Sciatic nerve (tissue), 2 donors: ENCODE measurements around the gene NFIX. TPM values are rescaled to one million over a fixed set of nuclear protein-coding genes. Genes with fewer than 3 reads are reported as not detected.
"Not testable (repeated sequence)": the region's sequence is repeated elsewhere in the genome, so short reads cannot be mapped to it uniquely, and the experiment has no call there.

ENCODE experiments used
- ATAC-seq: fragments of 200-7000 bp; cut with Tn5 transposase; one replicate; pipeline ENCODE4 v1.9.1; 2020; ENCODE audit warnings: mild to moderate bottlenecking, moderate library complexity
- DNase-seq: peaks from one replicate; pipeline ENCODE4 v3.0.0-alpha.2; 2020; ENCODE audit warnings: low spot score
- intact Hi-C: fragments of 100-400 bp; cut with DNase I; formaldehyde crosslinking; loops from one replicate; pipeline ENCODE4 v1.14.2; 2022
- total RNA-seq: library from RNA; stranded (reverse); fragmentation: NEBNext Ultra II Directional; extraction: Animal tissue kit (Norgen Biotek cat#: 25700); gene quantifications from one replicate; pipeline ENCODE4 v1.2.1, GENCODE V29; 2021
- donor health status: DM: no; HTN: no; CAD: no.
- donor health status: DM: no; HTN: no; CAD: no.

NFIX gene
- total RNA-seq = 131 TPM

GRCh38 chr19:12994701-12995595 lies at the start of gene NFIX:
NFIX (plus strand) TSS chr19:12995475; CDS start chr19:12995838, 363 bp downstream.
- peak; percentile 39 for ATAC-seq
- intact Hi-C loops = no loop called here
- peak; percentile 86 for DNase-seq

GRCh38 chr19:12945479-12946091 lies 49.7 kb upstream of the NFIX start, which contains the start of gene RAD23A:
RAD23A (plus strand) TSS chr19:12945862; CDS start chr19:12945949, 87 bp downstream.
- ATAC-seq (peak; percentile 98), DNase-seq (peak; percentile 99)
- intact Hi-C loops = no loop called here

- DNase-seq (peak; percentile 79), ATAC-seq (peak; percentile 71)
- intact Hi-C loops = no loop called here
These were observed 49.1 kb upstream of the NFIX start for GRCh38 chr19:12946092-12946721.

- DNase-seq = no peak
- intact Hi-C loops = no loop called here
- no peak for ATAC-seq
These were observed 48.4 kb upstream of the NFIX start for GRCh38 chr19:12946731-12947496.

- DNase-seq = no peak
- intact Hi-C loops = no loop called here
- no peak for ATAC-seq
These were observed 47.3 kb upstream of the NFIX start for GRCh38 chr19:12947702-12948611.

- intact Hi-C loops = no loop called here
- DNase-seq (no peak), ATAC-seq (no peak)
These were observed 46.5 kb upstream of the NFIX start for GRCh38 chr19:12948612-12949362.

GRCh38 chr19:12949363-12950283 lies 45.7 kb upstream of the NFIX start:
- no peak for DNase-seq
- intact Hi-C loops = no loop called here
- ATAC-seq = no peak

GRCh38 chr19:12952050-12952449 lies 43.2 kb upstream of the NFIX start:
- ATAC-seq, DNase-seq, intact Hi-C loops: not testable (repeated sequence)

- ATAC-seq = no peak
- DNase-seq = no peak
- intact Hi-C loops = no loop called here
These were observed 42.7 kb upstream of the NFIX start for GRCh38 chr19:12952488-12953137.

- no peak for DNase-seq
- intact Hi-C loops = no loop called here
- no peak for ATAC-seq
These were observed 42.0 kb upstream of the NFIX start for GRCh38 chr19:12953138-12953798.

- intact Hi-C loops = no loop called here
- DNase-seq = no peak
- no peak for ATAC-seq
These were observed 41.3 kb upstream of the NFIX start for GRCh38 chr19:12953799-12954611.

- intact Hi-C loops = no loop called here
- DNase-seq (no peak), ATAC-seq (no peak)
These were observed 40.7 kb upstream of the NFIX start for GRCh38 chr19:12954612-12954962.

- ATAC-seq, DNase-seq, intact Hi-C loops: not testable (repeated sequence)
These were observed 39.7 kb upstream of the NFIX start for GRCh38 chr19:12955575-12955974.

- intact Hi-C loops = no loop called here
- ATAC-seq = no peak
- no peak for DNase-seq
These were observed 39.3 kb upstream of the NFIX start for GRCh38 chr19:12955996-12956395.
